Inferior parietal cortex (tissue), 1 donor: ENCODE data around the gene TBL1X.

Experiments used
- DNase-seq: peaks from one replicate; pipeline ENCODE4 v3.0.0-alpha.2; 2016; ENCODE audit errors: extremely low spot score

Gene TBL1X

GRCh38 chrX:9586992-9587392 lies 122.1 kb downstream of the TBL1X start:
- no peak for DNase-seq

DNA sequence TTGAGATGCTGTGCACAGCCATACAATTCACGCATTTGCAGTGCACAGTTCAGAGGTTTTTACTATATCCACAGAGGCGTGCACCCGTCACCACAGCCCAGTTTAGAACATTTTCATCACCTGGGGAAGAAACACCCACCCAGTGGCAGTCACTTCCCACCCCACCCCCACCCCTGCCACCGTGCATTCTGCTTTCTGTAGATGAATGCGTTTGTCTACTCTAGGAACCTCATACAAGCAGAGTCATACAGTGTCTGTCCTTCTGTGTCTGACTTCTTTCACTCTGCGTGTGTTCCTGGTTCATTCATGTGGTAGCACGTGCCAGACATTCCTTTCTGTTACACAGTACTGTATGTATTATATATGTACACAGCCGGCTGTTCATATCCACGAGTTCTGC lies 122.8 kb downstream of the TBL1X start:
- DNase-seq: no peak

DNA sequence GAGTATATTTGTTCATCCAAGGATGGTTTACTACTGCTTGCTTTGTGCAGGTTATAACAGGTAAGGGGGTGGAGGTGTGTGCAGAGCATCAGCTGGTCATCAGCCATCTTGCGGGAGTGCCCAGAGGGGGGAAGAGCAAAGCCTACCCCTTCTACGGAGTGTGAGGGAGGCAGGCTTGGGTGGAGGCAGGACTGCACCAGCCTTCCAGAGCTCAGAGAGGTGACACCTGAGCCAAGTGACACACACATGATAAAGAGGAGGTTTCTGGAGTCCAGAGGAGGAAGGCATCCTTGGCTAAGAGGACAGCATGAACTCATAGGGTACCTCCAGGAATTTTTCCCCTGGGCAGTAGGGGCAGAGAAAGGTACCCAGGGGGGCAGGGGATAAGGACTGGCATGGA lies 126.6 kb downstream of the TBL1X start:
- DNase-seq: no peak

DNA sequence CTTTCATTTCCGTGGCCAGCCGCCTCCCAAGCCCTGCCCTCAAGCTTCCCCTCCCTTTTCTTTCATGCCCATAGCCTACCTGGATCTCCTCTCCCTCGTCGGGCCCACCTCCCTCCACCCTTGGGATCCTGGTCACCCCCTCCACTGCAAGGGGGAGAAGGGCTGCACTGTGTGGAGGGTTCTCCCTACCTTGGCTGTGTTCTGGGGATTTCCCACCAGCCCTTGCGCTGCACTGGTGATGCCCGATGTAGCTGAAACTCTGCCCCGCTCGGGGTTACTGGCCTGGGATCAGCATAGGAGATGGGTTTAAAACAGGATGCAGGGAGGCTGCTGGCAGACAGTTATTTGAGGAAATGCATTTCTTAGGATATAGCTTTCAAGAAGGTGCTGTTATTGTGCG lies 128.9 kb downstream of the TBL1X start:
- DNase-seq: no peak

- no peak for DNase-seq
Measured at GRCh38 chrX:9595174-9595573, 130.3 kb downstream of the TBL1X start.

DNA sequence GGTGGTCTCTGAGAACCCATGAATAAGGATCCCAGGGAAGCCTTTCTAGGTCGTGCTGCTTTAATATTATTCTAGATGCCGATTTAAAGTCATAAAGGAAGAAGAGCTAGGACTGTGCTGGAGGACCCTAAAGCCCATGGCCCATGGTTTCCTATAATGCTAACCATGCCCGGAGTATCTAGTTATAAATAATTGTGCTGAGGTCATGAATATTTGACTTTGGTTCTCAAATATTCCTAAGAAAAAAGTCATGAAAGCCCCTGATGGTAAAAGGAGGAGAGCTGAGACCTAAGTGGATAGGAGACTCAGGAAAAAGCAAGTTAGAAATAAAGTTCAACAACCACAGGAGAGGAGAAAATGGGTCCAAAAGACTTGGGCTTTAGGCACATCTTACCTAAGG lies 132.0 kb downstream of the TBL1X start:
- no peak for DNase-seq

GRCh38 chrX:9597361-9598035 lies 132.6 kb downstream of the TBL1X start:
- DNase-seq: no peak

- DNase-seq: no peak
Measured at GRCh38 chrX:9598344-9598743, 133.5 kb downstream of the TBL1X start.

- DNase-seq: peak; percentile 43
Measured at GRCh38 chrX:9604111-9604907, 139.5 kb downstream of the TBL1X start.

- DNase-seq: no peak
Measured at GRCh38 chrX:9604908-9605306, 140.0 kb downstream of the TBL1X start.

DNA sequence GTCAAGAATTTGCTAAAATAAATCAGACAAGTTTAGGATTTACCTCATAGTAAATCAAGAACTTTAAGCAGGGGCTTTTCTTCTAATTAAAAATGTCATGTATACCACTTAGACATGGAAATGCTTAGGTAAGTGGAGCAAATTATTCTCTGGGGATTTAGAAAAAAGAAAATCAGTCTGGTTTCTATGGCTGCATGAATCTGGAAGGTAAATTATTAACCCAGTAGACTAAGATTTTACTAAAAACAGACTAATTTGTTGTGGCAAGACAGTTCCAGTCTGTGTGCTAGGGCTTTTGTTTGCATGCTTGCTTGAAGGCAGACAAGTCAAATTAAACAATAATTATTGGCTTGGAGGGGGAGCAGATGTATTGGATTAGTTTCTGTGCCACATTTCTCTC lies 140.6 kb downstream of the TBL1X start:
- no peak for DNase-seq

- no peak for DNase-seq
Measured at GRCh38 chrX:9606971-9607370, 142.1 kb downstream of the TBL1X start.

DNA sequence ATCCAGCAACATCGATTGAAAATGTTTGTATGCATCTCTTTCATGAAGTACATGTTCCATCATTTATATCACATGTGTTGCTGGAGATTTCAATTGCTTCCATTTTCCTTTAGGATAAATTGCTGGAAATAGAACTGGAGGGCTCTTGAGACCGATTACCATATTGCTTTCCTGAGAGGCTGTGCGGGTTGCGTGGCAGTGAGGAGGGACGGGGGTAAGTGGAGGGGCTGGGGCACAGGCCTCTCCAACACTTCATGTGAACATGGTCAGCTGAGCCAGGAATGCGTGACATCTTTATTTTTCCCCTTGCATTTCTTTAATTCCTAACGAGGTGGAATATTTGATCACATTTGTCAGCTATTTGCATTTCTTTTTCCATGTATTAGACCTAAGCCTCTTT lies 144.6 kb downstream of the TBL1X start:
- no peak for DNase-seq

GRCh38 chrX:9609987-9610386 lies 145.1 kb downstream of the TBL1X start:
- DNase-seq: no peak

GRCh38 chrX:9610771-9611392 lies 146.0 kb downstream of the TBL1X start:
- no peak for DNase-seq

GRCh38 chrX:9611436-9612145 lies 146.7 kb downstream of the TBL1X start:
- DNase-seq: no peak

- no peak for DNase-seq
Measured at GRCh38 chrX:9612146-9612505, 147.3 kb downstream of the TBL1X start.

DNA sequence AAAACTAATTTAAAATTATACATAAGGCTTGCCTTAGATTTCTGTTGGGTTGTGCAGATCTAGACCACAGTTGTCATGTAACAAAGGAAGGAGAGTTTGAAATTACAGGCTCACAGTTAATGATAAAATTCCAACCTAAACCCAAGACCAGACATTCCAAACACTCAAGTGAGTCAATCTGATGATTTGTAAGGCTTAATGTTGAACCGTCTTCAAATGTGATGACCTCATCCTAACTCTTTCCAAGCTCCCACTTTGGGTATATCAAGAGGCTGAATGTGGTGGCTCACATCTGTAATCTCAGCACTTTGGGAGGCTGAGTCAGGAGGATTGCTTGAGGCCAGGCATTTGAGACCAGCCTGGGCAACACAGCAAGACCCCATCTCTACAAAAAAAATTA lies 149.2 kb downstream of the TBL1X start:
- DNase-seq: no peak

DNA sequence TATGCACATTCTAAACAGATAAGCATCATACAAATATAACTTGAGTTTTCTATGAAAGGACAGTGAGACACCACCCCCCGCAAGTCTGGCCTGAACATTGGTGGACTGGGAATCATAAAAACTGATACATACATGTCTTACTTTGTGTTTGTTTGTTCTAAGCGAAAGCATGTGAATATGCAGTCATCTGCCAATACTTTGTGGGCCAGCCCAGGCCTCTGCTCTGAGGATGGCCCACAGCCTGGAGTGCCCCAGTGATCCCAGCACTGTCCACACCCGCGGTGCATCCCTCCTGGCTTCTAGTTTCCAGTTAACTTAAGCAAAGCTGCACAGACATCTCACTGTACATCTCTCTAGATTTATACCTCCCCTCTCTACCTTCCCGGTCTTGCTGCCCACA lies 154.3 kb downstream of the TBL1X start:
- DNase-seq: no peak

DNA sequence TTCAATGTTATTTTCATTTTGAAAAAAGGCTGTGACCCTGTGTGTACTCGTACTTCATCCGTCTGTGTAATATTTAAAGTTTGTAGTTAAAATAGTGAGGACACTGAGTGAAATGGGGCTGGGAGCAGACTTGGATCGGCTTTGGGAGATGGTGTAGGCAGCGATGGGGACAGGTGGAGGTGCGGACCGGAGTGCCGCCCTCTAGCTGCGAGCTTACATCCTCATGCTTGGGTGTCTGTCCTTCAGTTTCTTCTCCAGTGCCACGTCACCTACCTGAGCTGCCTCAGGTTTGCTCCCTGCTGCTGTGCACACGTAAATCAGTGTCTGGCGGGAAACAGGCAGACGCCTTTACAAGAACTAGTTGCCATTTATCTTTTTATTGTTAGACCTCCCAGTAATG lies 154.7 kb downstream of the TBL1X start:
- DNase-seq: no peak

GRCh38 chrX:9622128-9622527 lies 157.3 kb downstream of the TBL1X start:
- no peak for DNase-seq

DNA sequence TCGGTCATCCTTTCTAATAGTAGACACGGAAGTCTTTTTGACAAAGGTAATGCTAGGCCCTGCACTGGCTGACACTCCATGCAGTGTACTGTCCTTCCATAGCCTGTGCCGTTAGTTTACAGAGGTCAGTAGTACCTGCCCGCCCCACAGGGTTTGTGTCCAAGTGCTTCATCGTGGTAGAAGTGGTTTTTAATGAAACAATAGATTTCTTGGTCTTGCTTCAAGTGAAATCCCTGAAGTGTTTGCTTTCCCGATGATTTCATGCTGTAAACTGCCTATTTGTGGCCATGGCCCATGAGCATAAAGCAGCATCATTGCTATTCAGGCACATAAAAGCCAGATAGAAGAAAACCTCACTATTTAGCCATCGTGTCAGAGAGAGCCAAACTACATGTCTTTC lies 161.5 kb downstream of the TBL1X start:
- no peak for DNase-seq

GRCh38 chrX:9627922-9628321 lies 163.1 kb downstream of the TBL1X start:
- no peak for DNase-seq
